Measurements from ENCODE around the gene DCHS2. TPM values are rescaled to one million over a fixed set of nuclear protein-coding genes. Genes with fewer than 3 reads are reported as not detected.
"Not testable (repeated sequence)": the region's sequence is repeated elsewhere in the genome, so short reads cannot be mapped to it uniquely, and the experiment has no call there.

Gene DCHS2
- total and polyA plus RNA-seq, 2 experiments from 2014 or later, result 0.21 to 7.6 TPM

DNA sequence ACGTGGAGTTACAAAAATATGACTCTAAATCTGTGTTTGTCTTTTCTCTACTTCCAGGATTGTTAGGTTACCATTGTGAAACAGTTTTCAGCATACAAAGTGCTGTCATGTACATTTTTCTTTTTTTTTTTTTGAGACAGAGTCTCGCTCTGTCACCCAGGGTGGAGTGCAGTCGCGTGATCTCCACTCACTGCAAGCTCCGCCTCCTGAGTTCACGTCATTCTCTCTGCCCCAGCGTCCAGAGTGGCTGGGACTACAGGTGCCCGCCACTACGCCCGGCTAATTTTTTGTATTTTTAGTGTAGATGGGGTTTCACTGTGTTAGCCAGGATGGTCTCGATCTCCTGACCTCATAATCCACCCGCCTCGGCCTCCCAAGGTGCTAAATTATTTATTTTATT is 274.2 kb downstream of the DCHS2 start:
- not testable (repeated sequence) for H4K20me1 ChIP-seq (replicated peaks; ENCODE audit: insufficient read depth); H3K4me3 ChIP-seq; H3K4me3 Mint-ChIP-seq; H3K27ac Mint-ChIP-seq; H3K27me3 ChIP-seq (ENCODE audit: insufficient read depth); DNase-seq (ENCODE audit: low spot score); H3K4me1 ChIP-seq (ENCODE audit: insufficient read depth); H3K4me2 ChIP-seq; H3K9me2 ChIP-seq (ENCODE audit: insufficient read depth); ATAC-seq; H3K27me3 Mint-ChIP-seq (ENCODE audit: insufficient read depth, low read depth, poor library complexity); H3K4me1 Mint-ChIP-seq; H2AFZ ChIP-seq; H3K36me3 Mint-ChIP-seq (ENCODE audit: low read depth); H3K27ac ChIP-seq (ENCODE audit: low read depth); H3F3A ChIP-seq (replicated peaks; ENCODE audit: low read depth); H3K36me3 ChIP-seq (ENCODE audit: insufficient read depth); H3K9me3 Mint-ChIP-seq; H3K79me2 ChIP-seq (replicated peaks; ENCODE audit: insufficient read depth)

DNA sequence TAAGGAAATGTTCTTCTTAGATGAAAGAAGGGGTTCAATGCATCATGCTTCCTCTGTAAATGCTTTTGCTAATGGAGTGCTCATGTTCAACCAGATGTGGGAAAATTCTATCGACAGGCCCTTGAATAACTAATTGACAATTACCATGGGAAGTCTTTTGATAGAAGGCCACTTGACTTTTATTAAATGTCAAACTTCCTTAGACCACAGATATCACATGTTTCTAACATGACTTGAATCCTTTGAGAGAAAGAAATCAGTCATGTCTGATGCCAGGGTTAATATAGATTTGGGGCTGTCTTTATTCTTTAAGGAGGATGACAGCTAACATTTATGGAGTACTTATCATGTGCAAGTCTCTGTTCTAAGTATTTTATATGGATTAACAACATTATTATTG is 280.1 kb downstream of the DCHS2 start:
- DNase-seq (ENCODE audit: low spot score), result no peak
- Histone ChIP-seq H2AFZ (no peak overlapping the region), H3K27ac (ENCODE audit: low read depth) (no peak overlapping the region), H3K9me2 (ENCODE audit: insufficient read depth) (0 out of 2 replicates have a peak, but pooled peaks cover 4% of the 10 kb centered on the region), H3K4me1 (ENCODE audit: insufficient read depth) (peaks cover 8% of the 10 kb centered on the region; the same call in 1 of the 2 replicates), H3K36me3 (ENCODE audit: insufficient read depth) (no peaks in the 10 kb centered on the region), H4K20me1 (replicated peaks; ENCODE audit: insufficient read depth) (no peaks in the 10 kb centered on the region), H3K4me3 (no peak overlapping the region), H3K79me2 (replicated peaks; ENCODE audit: insufficient read depth) (no peaks in the 10 kb centered on the region), H3K4me2 (no peak overlapping the region), H3F3A (replicated peaks; ENCODE audit: low read depth) (no peaks in the 10 kb centered on the region), H3K27me3 (ENCODE audit: insufficient read depth) (no peaks in the 10 kb centered on the region)
- ATAC-seq, result no peak
- Mint-ChIP-seq H3K27ac (no peak overlapping the region), H3K4me3 (no peak overlapping the region), H3K27me3 (ENCODE audit: insufficient read depth, low read depth, poor library complexity) (peaks cover 1% of the 10 kb centered on the region), H3K9me3 (no peaks in the 10 kb centered on the region), H3K4me1 (peaks cover 4% of the 10 kb centered on the region; the same call in 1 of the 3 replicates), H3K36me3 (ENCODE audit: low read depth) (no peaks in the 10 kb centered on the region)
- no peak for TF ChIP-seq EZH2 (IDR thresholded peaks at IDR 0.05; ENCODE audit: low read depth, unreplicated experiment)
- TF ChIP-seq STAT1 (IDR thresholded peaks at IDR 0.05; ENCODE audit: unreplicated experiment), result no peak
- no peak for TF ChIP-seq NANOG (IDR thresholded peaks at IDR 0.05; ENCODE audit: borderline replicate concordance)
- TF ChIP-seq ZNF331 (CRISPR knock-in tag; IDR thresholded peaks at IDR 0.05; ENCODE audit: low read depth), result no peak
- TF ChIP-seq ZNF114 (CRISPR knock-in tag; IDR thresholded peaks at IDR 0.05), result no peak
- TF ChIP-seq, protein P1, sequence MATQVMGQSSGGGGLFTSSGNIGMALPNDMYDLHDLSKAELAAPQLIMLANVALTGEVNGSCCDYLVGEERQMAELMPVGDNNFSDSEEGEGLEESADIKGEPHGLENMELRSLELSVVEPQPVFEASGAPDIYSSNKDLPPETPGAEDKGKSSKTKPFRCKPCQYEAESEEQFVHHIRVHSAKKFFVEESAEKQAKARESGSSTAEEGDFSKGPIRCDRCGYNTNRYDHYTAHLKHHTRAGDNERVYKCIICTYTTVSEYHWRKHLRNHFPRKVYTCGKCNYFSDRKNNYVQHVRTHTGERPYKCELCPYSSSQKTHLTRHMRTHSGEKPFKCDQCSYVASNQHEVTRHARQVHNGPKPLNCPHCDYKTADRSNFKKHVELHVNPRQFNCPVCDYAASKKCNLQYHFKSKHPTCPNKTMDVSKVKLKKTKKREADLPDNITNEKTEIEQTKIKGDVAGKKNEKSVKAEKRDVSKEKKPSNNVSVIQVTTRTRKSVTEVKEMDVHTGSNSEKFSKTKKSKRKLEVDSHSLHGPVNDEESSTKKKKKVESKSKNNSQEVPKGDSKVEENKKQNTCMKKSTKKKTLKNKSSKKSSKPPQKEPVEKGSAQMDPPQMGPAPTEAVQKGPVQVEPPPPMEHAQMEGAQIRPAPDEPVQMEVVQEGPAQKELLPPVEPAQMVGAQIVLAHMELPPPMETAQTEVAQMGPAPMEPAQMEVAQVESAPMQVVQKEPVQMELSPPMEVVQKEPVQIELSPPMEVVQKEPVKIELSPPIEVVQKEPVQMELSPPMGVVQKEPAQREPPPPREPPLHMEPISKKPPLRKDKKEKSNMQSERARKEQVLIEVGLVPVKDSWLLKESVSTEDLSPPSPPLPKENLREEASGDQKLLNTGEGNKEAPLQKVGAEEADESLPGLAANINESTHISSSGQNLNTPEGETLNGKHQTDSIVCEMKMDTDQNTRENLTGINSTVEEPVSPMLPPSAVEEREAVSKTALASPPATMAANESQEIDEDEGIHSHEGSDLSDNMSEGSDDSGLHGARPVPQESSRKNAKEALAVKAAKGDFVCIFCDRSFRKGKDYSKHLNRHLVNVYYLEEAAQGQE (IDR thresholded peaks at IDR 0.05; ENCODE audit: unreplicated experiment), result no peak
- TF ChIP-seq EZH2phosphoT487 (IDR thresholded peaks at IDR 0.05; ENCODE audit: unreplicated experiment), result no peak
- TF ChIP-seq, protein P2, sequence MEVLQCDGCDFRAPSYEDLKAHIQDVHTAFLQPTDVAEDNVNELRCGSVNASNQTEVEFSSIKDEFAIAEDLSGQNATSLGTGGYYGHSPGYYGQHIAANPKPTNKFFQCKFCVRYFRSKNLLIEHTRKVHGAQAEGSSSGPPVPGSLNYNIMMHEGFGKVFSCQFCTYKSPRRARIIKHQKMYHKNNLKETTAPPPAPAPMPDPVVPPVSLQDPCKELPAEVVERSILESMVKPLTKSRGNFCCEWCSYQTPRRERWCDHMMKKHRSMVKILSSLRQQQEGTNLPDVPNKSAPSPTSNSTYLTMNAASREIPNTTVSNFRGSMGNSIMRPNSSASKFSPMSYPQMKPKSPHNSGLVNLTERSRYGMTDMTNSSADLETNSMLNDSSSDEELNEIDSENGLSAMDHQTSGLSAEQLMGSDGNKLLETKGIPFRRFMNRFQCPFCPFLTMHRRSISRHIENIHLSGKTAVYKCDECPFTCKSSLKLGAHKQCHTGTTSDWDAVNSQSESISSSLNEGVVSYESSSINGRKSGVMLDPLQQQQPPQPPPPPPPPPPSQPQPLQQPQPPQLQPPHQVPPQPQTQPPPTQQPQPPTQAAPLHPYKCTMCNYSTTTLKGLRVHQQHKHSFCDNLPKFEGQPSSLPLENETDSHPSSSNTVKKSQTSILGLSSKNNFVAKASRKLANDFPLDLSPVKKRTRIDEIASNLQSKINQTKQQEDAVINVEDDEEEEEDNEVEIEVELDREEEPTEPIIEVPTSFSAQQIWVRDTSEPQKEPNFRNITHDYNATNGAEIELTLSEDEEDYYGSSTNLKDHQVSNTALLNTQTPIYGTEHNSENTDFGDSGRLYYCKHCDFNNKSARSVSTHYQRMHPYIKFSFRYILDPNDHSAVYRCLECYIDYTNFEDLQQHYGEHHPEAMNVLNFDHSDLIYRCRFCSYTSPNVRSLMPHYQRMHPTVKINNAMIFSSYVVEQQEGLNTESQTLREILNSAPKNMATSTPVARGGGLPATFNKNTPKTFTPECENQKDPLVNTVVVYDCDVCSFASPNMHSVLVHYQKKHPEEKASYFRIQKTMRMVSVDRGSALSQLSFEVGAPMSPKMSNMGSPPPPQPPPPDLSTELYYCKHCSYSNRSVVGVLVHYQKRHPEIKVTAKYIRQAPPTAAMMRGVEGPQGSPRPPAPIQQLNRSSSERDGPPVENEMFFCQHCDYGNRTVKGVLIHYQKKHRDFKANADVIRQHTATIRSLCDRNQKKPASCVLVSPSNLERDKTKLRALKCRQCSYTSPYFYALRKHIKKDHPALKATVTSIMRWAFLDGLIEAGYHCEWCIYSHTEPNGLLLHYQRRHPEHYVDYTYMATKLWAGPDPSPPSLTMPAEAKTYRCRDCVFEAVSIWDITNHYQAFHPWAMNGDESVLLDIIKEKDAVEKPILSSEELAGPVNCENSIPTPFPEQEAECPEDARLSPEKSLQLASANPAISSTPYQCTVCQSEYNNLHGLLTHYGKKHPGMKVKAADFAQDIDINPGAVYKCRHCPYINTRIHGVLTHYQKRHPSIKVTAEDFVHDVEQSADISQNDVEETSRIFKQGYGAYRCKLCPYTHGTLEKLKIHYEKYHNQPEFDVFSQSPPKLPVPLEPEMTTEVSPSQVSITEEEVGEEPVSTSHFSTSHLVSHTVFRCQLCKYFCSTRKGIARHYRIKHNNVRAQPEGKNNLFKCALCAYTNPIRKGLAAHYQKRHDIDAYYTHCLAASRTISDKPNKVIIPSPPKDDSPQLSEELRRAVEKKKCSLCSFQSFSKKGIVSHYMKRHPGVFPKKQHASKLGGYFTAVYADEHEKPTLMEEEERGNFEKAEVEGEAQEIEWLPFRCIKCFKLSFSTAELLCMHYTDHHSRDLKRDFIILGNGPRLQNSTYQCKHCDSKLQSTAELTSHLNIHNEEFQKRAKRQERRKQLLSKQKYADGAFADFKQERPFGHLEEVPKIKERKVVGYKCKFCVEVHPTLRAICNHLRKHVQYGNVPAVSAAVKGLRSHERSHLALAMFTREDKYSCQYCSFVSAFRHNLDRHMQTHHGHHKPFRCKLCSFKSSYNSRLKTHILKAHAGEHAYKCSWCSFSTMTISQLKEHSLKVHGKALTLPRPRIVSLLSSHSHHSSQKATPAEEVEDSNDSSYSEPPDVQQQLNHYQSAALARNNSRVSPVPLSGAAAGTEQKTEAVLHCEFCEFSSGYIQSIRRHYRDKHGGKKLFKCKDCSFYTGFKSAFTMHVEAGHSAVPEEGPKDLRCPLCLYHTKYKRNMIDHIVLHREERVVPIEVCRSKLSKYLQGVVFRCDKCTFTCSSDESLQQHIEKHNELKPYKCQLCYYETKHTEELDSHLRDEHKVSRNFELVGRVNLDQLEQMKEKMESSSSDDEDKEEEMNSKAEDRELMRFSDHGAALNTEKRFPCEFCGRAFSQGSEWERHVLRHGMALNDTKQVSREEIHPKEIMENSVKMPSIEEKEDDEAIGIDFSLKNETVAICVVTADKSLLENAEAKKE (CRISPR knock-in tag; IDR thresholded peaks at IDR 0.05), result no peak

All from GM23338 (cell line).